HG03280 (cell line): ENCODE data around the gene EIF4B.
"Not testable (repeated sequence)": the region's sequence is repeated elsewhere in the genome, so short reads cannot be mapped to it uniquely, and the experiment has no call there.

Source experiments
- ATAC-seq: cut with Tn5 transposase; IDR thresholded peaks from one replicate; pipeline ENCODE4 v1.9.1; 2021; ENCODE audit warnings: mild to moderate bottlenecking, moderate library complexity; ENCODE audit not compliant: unreplicated experiment

The EIF4B gene, protein sequence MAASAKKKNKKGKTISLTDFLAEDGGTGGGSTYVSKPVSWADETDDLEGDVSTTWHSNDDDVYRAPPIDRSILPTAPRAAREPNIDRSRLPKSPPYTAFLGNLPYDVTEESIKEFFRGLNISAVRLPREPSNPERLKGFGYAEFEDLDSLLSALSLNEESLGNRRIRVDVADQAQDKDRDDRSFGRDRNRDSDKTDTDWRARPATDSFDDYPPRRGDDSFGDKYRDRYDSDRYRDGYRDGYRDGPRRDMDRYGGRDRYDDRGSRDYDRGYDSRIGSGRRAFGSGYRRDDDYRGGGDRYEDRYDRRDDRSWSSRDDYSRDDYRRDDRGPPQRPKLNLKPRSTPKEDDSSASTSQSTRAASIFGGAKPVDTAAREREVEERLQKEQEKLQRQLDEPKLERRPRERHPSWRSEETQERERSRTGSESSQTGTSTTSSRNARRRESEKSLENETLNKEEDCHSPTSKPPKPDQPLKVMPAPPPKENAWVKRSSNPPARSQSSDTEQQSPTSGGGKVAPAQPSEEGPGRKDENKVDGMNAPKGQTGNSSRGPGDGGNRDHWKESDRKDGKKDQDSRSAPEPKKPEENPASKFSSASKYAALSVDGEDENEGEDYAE

DNA sequence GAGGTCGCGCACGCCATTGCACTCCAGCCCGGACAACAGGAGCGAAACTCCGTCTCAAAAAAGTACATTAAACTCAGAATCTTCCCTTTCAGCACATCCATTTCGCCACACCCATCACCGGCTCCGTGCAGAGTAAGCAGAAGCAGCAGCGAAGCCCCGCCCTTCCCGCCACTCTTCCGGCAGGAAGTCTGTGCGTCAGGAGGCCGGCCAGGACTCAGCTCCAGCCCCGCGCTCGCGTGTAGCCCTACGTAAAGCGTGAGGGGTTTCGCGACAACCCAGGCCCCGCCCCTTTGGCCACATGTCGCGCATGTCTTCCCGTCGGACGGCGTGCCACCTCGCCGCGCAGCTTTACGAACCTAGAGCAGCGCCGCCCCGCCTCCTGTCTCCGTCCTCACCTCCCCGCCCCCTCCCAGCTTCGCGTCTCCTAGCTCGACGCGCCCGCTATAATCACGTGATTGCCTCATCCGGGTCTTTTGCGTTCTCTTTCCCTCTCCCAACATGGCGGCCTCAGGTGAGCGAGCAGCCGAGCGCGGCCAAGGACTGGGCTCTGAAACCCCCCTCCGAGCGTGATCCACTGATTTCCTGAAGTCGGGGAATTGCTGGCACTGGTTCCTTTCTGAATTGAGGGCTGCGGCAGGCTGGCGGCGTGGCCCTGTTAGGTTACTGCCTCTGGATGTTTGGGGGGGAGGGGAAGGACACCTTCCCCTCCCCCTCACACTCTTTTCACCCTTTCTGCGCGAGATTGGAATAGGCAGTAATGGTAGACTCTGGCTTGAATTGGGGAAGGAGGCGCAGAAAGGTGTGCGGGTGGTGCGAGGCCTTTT, at the start of gene EIF4B:
TSS of gene EIF4B (plus strand) at position 471 of the 824 bp plus-strand sequence. CDS start at position 499, 28 bp downstream.
- peak; percentile 92 for ATAC-seq

DNA sequence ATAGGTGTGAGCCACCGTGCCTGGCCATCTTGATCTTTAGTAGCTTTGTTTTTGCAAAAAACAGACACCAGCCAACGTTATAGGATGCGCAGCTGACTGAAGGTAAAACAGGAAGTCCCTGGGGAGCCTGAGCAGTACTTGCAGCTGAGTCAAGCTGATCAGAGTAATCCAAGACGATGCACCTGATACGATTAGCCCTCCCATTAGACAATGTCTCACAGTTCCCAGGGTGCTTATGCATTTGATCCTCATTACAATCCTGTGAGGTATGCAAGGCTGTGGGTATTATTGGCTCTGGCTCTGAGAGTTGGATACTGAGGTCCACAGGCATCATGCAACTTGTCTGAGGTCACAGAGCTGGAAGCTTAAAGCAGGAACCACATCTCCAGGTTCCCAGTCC, 49.3 kb upstream of the EIF4B start:
- no peak for ATAC-seq

DNA sequence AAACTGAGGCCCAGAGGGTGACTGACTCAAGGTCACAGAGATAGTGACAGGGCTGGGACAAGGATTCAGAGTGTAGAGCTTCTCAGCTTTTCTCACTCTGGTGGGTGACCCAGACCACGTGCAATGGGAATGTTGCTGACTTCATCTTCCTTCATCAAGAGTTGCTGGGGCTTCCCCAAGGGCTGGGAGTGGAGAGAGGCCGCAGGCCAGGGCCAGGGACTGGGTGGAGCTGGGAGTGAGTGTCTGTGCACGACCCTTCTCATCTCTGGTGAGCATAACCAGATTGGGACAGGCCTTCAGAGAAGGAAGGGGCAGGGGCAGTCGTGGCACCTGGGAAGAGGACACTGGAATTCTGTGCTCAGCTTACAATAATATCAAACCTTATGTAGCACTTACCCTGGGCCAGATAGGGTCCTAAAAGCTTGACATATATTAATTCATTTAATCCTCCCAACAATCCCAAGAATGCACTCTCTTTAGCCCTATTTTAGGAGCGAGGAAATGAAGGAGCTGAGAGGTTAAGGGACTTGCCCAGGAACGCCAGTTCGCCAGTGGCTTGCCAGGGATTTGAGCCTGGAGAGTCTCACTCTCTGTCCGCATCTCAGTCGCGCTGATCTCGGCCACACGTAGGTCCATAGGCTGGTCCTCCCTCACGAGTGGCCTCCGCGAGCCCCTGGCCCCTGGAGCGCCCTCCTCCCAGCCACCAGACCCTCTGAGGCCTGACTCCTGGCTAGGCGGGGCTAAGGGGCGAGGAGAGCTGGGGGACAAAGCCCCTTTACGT, 41.5 kb upstream of the EIF4B start:
- no peak for ATAC-seq

DNA sequence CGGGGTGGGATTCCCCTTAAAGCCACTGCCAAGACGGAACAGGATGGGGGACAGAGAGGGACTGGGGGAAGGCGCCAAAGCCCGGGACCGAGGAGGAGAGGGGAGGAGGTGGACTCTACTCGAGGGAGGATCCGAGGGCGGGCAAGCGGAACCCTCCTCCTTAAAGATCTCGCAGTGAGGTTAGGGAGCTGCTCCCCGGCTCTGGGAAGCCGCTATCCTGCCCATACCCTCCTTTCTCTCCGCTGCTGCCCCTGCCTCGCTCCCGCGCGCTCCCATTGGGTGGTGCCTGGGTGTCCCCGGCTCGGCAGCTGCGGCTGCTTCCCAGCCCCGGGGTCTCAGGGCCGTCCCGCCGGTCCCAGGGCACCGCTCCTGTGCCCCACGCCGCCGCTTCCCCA, 40.9 kb upstream of the EIF4B start:
- no peak for ATAC-seq

DNA sequence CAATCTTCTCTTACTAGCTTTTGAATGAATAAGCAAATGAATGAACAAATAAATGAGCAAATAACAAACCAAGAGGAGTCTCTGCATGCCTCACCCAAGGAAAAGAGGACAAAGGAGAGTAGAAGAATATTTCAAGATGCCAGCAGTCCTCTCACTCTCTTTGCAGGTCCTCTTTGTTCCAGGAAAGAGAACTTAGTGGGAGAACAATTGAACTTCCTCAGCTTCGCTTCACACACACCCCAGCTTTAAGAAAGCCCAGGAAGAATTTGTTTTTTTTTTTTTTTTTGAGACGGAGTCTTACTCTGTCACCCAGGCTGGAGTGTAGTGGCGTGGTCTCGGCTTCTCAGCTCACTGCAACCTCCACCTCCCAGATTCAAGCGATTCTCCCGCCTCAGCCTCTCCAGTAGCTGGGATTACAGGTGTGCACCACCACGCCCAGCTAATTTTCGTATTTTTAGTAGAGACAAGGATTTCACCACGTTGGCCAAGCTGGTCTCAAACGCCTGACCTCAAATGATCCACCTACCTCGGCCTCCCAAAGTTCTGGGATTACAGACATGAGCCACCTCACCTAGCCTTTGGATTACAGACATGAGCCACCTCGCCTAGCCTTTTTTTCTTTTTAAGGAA, 37.0 kb upstream of the EIF4B start:
- ATAC-seq = no peak

DNA sequence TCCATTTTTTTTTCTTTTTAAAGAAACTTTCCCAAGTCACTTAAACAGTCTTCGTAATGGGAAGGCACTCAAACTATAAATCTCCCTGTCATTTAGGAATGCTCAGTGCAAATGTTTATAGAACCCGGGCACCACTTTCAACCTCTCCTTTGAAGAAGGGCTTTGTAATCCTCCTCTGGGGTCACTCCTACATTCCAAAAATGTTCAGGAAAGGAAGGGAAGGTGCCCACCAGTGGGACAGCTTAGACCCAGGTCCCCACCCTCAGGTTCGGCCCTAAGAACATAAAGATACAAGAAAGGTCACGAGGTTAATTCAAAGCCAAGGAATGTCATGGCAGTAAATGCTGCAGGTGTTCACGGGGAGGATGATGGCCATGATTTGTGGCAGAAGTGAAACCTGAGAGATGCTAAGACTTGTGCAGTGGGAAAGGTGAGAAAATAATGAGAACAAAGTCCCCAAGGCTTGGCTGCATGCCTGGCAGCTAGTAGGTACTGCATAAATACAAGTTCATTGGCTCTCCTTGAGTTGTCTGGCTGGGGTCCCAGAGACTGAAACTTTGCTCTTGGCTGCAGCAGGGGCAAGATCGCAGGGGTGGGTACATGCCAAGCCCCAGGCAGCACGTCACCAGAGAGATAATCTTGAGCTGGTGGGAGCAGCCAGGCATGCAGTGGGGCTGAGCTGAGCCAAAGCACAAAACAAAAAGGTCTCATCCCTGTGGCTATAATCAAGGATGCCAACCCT, 36.3 kb upstream of the EIF4B start:
- no peak for ATAC-seq

DNA sequence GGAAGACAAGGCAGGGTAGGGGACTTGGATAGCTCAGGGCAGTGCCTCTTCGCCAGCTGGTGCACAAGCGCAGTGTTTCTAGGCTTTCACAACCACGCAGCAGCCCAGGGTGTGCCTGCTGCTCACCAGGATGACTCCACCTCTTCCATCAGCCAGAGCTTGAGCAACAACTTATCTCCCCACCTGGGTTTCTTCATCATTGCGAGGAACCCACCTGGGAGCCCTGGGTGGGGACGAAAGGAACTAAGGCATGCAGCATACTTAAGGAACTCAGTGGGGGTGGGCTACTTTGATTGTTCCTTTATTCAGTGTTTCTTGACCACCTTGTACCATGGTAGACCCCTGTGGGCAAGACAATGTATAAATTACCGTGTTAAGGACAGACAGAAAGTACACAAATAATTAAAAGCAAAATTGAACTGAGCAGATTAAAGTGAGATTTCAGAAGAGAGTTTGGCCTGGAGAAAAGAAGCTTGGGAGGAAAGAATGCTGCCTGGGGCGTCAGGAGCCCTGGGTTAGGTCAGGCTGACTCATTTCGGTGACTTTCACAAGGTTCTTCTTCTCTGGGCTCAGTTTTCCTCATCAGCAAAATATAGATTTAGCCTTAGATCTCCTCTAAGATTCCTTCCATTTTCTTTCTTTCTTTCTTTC, 34.5 kb upstream of the EIF4B start:
- no peak for ATAC-seq

DNA sequence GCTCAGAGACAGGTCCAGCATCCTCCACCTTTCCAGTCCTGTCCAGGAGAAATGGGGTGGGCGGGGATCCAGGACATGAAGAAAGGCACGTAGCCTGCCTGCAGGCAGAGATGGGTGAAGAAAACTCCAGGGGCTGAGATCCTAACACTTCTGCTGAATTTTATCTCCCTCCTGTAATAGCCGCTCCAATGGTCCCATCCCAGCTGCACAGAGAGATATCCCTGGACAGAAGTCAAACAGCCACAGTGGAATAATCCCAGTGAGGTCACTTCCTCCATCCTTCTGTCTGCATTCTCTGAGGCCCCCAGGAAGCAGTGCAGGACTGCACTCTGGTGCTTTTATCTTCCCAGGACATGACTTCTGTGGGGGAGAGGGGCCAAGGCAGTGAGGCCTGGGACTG, 31.1 kb upstream of the EIF4B start:
- ATAC-seq = no peak

DNA sequence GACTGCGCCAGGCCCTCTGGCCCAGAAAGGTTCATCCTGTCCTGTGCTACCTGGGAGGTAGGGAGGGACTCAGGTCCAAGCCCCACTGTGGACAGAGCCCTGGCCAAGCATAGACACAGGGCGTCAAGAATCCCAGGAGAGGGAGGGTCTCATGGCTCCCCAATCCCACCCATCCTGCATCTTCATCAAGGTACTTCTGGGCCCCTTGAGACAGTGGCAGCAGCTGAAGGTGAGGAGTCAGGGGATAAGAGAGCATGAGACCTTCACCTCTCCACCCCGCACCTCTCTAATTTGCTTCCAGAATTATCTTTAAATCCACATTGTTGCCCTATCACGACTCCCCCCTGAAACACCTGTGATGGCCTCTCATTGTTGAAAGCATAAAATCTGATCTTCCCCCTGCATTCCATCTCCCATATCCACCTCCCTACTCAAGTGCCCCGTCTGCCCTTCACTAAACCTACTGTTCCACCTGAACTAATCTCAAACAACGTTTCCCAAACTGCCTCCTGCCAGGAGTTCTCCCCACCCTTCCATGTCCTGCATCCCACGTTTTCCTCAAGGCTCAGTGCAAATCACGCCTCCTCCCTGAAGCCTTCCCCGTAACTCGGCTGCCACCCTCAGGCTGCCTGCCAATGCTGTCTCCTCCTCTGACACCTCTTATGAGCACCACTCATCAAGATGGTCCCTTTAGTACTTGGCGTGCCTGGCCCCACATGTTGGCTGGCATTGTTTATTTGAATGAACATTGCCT, 30.3 kb upstream of the EIF4B start:
- no peak for ATAC-seq

DNA sequence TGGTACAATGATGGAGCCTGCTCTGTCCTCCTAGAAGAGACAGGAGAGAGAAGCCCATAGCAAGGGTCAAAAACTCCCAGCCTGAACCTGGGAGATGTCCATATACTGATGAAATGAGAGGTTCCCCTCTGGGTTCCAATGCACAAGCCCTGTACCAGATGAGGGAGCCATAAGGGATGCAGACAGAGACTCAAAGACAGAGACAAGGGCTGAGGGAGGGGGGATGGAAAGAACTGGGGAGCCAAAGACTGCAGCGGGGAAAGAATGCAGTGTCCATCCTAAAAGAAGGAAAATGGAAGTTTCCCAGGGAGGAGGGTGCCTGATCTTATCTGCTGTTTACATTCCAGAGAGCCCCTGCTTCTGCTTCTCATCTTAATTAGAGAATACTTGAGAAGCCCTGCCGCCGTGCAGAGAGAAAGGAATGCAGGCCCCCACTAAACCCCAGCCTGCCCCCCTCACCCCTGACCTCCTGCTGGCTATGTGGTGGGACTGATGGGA, 29.6 kb upstream of the EIF4B start:
- ATAC-seq = no peak

DNA sequence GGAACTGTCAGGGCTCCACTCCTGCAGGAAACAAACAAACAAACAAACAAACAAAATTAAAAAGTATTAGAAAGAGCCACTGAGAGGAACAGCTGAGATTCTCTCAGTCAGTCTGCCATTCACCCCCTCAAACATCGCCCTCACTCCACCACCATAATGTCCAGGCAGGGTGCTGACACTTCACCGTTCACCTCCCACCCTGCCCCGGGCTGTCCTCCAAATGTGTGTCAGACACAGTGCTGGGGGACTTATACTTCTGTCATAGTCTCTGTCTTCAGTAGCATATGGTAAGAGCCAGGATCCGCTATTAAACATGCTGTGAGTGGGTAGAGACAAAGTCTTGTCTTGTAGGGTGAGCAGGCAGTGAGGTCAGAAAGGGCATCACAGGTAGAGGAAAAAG, 29.1 kb upstream of the EIF4B start:
- ATAC-seq = no peak

DNA sequence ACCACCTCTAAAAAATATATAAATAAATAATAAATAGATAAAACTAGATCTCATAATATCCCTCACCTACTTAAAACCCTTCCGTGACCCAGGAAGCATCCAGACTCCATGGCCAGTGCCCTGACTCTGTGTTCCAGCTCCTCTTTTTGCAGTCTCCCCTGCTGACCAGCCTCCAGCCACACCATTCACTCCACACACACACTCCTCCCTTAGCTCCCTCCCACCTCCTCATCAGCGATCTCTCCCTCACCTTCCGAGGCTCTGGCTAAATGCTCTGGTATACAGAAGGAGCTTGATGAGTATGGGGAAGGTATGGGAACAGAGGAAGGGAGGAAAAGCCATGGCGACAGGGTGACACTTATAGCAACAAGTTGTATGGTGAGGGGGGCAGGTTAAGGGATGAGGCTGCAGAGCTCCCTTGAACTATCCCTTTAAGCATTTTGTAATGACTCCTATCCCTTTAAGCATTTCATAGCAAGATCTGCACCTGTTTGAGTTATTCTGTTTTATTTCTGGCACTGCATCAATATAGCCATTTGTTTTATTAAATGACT, 26.1 kb upstream of the EIF4B start:
- no peak for ATAC-seq

DNA sequence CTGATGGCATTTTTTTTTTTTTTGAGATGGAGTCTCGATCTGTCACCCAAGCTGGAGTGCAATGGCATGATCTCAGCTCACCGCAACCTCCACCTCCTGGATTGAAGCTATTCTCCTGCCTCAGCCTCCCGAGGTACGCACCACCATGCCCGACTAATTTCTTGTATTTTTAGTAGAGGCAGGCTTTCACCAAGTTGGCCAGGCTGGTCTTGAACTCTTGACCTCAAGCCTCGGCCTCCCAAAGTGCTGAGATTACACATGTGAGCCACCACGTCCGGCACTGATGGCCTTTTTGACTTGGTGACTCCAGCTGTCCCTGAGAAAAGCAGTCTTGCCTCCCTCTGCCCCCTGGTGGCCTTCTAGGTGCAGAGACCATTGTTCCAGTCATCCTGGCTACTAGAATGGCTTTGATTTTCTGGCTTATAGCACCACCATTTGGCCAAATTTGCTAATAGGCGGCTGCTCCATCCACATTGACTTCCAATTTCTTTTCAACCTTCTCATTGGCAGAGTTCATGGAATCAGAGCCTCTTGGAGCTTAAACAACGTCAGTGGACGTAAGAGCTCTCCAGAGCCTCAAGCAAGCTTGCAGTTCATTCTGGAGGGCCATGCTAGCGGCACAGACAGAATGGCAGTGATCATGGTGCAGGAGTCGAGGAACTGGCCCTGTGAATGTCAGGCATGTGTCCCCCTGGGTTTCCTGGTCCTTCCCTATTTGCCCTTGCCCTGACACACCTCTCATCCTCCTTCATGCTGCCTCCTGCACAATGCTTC, 25.4 kb upstream of the EIF4B start:
- ATAC-seq = peak; percentile 78

DNA sequence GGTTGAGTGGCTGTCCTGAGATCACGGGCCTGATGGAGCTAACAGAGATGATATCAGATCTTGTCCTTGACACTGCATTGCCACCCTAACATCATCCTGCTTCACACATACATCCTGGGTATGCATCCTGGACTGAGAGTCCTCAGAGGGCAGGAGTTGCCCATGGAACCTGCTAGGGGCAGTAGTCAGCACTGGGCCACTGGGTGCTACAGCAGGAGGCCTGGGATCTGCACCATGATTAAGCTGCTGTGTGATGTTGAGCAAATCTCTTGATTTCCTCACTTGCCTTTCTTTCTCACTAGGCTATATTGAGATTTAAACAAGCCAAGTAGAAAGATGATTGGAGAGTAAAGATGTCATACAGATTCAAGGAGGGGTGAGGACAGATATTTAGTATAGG, 22.1 kb upstream of the EIF4B start:
- no peak for ATAC-seq

DNA sequence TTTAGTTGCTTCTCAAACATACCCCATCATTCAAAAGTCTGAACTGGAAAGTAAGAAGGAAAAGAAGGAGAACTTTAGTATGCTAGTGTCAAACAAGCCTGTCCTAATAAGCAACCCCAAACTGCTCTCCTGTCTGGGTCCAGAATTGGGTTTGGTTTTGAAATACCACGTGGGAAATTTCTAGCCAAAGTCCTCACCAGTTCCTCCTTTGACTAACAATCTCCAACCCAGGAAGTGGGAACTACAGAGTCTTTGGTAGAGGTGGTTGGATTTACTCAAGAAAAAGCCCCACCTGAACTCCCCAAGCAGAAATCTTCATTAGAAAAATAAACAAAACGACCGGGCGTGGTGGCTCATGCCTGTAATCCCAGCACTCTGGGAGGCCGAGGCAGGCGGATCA, 17.4 kb upstream of the EIF4B start:
- no peak for ATAC-seq

DNA sequence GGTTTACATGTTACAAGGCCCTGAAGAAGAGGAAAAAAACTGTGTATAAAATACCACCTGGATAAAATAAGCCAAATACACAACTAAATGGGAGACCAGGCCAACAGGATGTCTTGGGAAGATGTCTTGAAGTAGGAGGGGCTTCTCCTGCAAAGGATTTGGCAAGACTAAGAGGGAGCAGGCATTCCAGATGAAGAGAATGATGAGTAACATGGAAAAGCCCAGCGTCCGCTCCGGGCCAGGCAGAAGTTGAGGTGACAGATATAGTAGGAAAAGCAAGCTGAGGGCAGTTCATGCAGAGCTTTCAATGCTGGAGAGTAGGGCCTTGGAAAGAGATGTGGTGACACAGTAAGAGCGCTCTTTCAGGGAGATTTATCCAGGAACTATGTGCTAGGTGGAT, 16.1 kb upstream of the EIF4B start:
- no peak for ATAC-seq

DNA sequence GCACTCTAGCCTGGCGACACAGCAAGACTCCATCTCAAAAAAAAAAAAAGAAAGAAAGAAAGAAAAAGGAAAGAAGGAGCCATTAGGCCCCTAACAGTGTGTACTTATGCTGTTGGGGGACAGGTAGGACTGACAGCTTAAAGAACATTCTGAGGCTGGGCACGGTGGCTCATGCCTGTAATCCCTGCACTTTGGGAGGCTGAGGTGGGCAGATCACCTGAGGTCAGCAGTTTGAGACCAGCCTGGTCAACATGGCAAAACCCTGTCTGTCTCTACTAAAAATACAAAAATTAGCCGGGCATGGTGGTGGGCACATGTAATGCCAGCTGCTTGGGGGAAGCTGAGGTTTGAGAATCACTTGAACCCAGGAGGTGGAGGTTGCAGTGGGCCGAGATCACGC, 14.0 kb upstream of the EIF4B start:
- ATAC-seq = not testable (repeated sequence)
